Embryonic facial prominence (tissue), 1 donor: ENCODE data around the gene RECQL5.
"Not testable (repeated sequence)": the region's sequence is repeated elsewhere in the genome, so short reads cannot be mapped to it uniquely, and the experiment has no call there.

Experiments
- DNase-seq: peaks from one replicate; pipeline ENCODE4 v3.0.0-alpha.2; 2016; ENCODE audit errors: extremely low spot score

The RECQL5 gene

GRCh38 chr17:75616521-75617122 lies 50.3 kb downstream of the RECQL5 start:
- no peak for DNase-seq

- no peak for DNase-seq
Measured at GRCh38 chr17:75615301-75615700, 51.7 kb downstream of the RECQL5 start.

- no peak for DNase-seq
Measured at GRCh38 chr17:75614556-75615270, 52.2 kb downstream of the RECQL5 start.

GRCh38 chr17:75614006-75614405 lies 52.9 kb downstream of the RECQL5 start:
- no peak for DNase-seq

GRCh38 chr17:75612906-75613626 lies 53.9 kb downstream of the RECQL5 start:
- DNase-seq: no peak

- no peak for DNase-seq
Measured at GRCh38 chr17:75611851-75612429, 55.0 kb downstream of the RECQL5 start.

GRCh38 chr17:75610103-75610984 lies 56.6 kb downstream of the RECQL5 start:
- DNase-seq: no peak

GRCh38 chr17:75607086-75607485 lies 59.9 kb downstream of the RECQL5 start:
- no peak for DNase-seq

GRCh38 chr17:75605790-75606189 lies 61.2 kb downstream of the RECQL5 start:
- no peak for DNase-seq

GRCh38 chr17:75604034-75604695 lies 62.8 kb downstream of the RECQL5 start:
- no peak for DNase-seq

- no peak for DNase-seq
Measured at GRCh38 chr17:75603123-75603522, 63.8 kb downstream of the RECQL5 start.

GRCh38 chr17:75602644-75603043 lies 64.3 kb downstream of the RECQL5 start:
- DNase-seq: no peak

GRCh38 chr17:75601057-75601987 lies 65.6 kb downstream of the RECQL5 start:
- no peak for DNase-seq

- DNase-seq: no peak
Measured at GRCh38 chr17:75596320-75597087, 70.5 kb downstream of the RECQL5 start.

GRCh38 chr17:75595920-75596313 lies 71.0 kb downstream of the RECQL5 start:
- no peak for DNase-seq

- DNase-seq: no peak
Measured at GRCh38 chr17:75595284-75595919, 71.6 kb downstream of the RECQL5 start.

GRCh38 chr17:75594499-75595283 lies 72.3 kb downstream of the RECQL5 start:
- DNase-seq: no peak

GRCh38 chr17:75593430-75593829 lies 73.5 kb downstream of the RECQL5 start:
- not testable (repeated sequence) for DNase-seq
